Femur (tissue), 1 donor: ENCODE results near the gene GLCE.
"Not testable (repeated sequence)": the region's sequence is repeated elsewhere in the genome, so short reads cannot be mapped to it uniquely, and the experiment has no call there.

Experiments
- DNase-seq: peaks from one replicate; pipeline ENCODE4 v3.0.0-alpha.2; 2017

GLCE gene

DNA sequence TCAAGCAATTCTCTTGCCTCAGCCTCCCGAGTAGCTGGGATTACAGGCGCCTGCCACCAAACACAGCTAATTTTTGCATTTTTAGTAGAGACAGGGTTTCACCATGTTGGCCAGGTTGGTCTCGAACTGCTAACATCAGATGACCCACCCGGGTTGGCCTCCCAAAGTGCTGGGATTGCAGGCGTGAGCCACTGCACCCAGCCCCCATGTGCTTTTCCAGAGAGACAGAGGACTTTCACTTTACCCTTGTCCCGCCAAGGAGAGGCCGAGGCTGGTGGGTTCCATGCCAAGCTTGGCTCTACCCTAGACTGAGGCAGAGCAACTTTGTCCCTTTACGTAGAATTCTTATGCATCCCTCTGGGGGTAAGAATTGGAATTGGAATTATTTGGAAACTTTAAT, 140.7 kb downstream of the GLCE start:
- not testable (repeated sequence) for DNase-seq

DNA sequence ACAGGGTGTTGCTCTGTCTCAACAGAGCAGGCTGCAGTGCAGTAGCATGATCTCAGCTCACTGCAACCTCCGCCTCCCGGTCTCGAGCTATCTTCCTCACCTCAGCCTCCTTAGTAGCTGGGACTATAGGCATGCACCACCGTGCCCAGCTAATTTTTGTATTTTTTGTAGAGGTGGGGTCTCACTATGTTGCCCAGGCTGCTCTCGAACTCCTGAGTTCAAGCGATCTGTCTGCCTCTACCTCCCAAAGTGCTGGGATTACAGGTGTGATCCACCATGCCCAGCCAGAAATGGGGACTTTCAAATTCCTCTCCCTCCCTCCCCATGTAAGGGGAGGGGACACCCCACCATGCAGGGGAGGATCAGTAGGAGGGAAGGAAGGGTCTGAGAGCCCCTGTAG, 141.7 kb downstream of the GLCE start:
- not testable (repeated sequence) for DNase-seq

DNA sequence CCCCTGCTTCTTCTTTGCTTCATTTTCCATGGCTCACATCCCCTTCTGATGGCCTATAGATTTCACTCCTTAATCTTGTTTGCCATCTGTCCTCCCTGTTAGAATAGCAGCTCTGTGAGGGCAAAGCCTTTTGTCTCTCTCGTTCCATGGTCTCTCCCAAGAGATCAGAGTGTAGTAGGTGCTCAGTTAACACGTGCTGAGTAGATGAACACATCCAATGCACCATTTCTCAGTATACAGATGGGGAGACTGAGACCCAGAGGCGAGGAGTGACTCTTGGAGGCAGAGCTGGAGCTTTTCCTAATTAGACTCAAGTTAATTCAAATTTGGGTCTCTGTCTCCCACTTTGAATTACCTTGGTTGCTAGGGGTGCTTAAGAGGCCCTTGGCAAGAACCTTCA, 142.5 kb downstream of the GLCE start:
- no peak for DNase-seq

DNA sequence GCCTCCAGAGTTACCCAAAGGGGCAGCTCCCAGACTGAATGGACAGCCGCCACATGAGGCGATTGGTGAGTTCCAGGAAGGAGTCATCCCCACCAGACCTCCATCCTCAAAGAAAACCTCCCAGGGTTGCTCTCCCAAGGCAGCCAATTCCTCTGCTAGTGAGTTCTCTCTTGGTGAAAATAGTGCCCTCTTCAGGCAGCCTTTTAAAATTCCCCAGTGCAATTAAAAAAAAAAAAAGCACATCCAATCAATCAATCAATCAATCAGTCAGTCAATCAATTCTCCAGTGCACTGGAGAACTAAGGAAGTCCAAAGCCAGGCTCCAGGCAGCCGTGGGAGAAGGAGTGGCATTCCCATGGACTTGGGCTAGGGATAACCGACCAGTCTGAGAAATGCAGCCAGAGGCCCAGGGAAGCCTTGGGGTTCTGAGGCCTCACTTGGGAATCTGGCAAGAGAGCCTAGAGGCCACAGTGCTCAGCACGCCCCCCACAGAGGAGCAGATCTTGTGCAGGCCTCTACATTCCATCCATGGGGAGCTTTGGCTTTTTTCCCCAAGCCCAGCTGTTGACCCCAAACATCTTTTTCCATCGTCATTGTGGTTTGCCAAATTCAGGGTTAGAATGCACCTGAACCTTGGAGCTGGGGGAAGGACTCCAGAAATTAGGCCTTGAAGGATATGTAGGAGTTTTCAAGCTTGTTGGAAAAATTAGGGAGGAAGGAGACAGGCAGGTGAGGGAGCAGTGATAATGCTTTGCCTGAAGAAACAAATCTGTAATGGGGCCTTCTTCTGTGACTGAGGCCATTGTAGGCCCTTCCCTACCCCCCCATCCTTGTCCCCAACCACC, 143.1 kb downstream of the GLCE start:
- no peak for DNase-seq

DNA sequence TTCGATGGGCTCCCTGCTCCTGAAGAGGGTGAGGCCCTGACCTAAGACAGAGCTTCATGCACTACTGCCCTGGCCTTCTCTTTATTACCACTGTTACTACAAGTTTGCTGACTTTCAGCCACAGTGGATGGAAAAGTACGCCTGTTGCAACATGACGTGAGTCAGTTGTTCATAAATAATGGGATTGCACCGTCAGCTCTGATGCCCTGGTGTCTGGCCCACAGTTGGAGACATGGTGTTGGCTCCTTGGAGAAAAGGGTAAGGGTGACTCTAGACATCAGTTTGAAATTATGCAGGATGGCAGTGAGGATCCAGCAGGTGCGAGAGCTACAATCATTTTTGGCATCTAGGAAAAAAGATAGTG, 143.7 kb downstream of the GLCE start:
- no peak for DNase-seq

DNA sequence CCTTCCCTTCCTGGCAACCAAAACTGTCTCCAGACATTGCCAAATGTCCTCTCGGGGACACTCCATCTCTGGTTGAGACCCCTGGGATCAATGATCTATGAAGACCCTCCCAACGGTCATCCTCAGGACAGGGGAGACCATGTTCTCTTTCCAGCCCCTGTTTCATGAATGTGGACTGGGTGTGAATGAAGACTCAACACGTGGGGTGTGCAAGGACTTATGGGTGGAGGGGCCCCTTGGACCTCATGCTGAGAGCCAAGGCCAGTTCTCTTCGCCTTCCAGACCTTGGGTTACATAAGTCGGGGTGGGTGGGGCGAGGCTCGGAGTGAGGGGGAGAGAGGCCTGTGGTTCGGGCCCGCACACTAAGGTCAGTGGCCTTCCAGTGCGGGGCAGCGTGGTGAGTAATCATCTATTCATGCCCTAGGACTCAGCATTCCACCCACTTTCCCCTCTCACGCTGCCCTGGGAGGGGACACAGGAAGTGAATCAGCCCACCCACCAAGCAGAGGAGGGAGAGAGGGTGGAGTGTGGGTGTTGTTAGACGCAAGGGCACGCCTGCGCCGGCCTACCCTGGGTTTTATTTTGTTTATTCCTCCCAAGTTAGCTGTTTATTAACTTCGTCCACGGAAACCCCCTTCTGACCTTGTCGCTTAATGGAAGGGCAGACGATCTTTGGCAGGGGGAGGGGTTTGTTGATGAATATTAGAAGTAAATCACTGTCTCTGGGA, 144.9 kb downstream of the GLCE start:
- no peak for DNase-seq

DNA sequence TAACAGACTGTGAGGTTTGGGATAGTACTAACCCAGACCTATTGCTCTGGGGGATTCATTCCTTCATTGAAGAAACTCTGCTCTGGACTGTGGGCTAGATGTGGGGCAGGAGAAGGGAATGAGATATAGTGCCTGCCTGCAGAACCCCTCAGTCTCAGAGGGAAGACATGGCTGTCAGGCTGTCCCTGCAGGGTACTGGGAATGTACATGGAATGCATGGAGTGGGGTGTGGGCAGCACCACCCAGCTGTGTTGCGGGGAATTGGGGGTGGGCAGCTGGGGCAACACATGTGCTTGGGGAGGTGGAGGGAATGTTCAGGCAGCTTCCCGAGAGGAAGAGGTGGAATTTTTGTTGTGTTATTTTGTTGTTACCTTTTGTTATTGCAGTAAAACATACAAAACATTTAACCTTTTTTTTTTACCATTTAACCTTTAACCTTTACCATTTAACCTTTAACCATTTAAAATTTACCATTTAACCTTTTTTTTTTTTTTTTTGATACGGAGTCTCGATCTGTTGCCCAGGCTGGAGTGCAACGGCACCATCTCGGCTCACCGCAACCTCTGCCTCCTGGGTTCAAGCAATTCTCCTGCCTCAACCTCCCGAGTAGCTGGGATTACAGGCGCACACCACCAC, 145.6 kb downstream of the GLCE start:
- no peak for DNase-seq

DNA sequence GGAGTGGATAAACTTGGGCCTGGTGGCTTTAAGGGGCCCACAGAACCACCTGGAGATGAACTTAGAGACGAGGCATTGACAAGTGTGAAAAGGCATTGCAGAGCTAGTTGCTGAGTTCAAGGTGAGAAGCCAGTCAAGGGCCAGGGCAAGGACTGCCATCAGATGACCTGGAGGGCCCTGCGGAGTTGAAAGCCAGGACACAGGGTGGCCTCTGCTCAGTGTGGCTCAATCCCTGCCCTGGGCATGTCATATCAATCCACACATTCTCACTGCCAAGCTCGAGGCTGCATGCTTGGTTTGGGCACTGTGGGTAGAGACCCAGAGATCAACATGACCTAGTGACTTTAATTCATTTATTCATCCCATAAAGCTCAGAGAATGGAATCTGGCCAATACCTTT, 147.5 kb downstream of the GLCE start:
- no peak for DNase-seq

DNA sequence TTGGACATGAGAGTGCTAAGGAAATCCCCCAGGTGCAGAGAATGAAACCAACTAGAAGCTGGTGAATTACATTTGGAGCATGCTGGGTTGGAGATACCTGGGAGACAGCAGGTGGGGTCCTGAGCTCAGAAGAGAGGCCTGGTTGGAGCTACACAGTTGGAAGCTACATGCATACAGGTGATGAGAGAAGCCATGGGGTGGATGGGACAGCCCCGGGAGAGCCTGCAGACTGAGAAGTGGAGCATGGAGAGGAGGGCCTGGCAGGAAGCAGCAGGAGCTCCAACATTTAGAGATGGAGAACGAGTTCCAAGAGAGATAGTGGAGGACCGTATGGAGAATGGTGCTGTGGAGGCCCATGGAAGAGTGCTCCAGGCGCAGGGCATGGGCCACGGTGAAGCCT, 148.5 kb downstream of the GLCE start:
- DNase-seq: no peak

DNA sequence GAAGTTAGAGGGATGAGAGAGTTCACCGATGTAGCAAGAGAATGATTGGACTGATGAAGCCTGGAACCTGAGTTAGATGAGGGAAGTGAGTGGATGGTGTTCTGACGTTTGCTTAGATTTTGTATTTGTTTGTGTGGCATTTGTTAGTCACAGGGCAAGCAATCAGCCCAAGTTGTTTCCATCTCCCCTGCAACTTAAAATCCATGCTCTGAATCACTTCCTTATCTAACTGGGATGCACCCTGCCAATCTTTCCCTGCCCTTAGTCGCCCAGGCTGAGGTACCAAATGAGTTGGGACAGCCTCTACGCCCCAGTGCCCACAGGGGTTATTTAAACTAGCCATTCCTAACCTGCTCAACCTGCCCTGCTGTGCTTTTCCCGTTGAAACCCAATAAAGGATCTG, 150.9 kb downstream of the GLCE start:
- DNase-seq: no peak

DNA sequence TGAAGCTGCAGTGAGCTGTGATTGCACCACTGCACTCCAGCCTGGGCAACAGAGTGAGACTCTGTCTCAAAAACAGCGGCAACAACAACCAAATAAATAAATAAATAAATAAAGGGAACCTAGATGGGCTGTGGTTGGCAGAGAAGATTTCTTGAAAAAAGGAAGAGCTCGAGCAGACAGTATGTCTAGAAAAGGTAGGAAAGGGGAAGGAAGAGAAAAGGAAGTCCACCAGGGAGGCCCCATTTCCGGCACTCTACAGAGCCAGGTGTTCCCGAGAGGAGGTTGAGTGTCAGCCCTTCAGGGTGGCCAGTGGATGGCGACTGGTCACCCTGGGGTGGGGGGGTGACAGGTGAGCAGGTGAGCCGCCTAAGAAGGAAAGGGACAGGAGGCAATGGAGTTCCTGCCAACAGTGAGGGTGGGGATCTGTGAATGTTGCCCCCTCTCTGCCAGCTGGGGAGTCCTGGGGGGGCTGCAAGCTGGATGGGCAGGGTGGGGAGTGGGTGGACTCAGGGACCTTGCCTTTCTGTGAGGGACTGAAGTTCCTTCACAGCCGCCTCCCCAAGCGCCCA, 153.1 kb downstream of the GLCE start:
- no peak for DNase-seq

DNA sequence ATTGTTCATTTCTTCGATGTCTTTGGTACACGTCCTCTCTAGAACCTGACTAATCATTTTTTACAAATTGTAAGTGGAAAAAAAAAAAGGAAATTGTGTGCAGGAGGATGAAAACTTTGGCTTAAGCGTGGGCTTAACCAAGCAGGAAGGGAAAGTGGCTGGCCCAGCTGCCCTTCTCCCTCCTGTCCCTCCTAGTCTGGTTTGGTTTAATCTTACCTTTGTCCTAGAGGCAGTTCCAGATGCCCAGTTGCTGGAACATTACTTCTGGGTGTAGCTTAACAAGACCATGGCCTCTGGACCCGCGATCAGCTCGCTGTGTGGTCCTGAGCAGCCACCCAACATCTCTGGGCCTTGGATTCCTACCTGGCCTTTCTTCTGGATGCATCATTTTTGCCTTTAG, 153.7 kb downstream of the GLCE start:
- DNase-seq: no peak

DNA sequence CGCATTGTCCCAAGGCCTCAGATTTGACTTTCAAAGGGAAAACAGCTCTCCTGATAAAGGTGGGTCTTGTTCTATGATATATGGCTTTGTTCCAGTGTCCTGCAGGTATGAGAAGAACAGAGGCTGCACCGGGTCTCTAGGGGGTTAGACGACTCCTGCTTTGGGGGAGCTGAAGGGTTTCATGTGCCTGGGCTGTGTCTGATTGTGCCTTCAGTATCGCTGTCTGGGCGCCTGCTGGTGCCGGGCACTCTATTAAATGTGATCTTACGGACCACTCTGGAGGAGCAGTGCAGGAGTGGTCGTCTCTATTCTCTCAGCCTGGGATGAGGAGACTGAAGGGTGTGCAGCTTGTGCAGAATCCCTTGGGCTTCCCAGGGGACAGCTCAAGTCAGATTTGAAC, 154.3 kb downstream of the GLCE start:
- no peak for DNase-seq

DNA sequence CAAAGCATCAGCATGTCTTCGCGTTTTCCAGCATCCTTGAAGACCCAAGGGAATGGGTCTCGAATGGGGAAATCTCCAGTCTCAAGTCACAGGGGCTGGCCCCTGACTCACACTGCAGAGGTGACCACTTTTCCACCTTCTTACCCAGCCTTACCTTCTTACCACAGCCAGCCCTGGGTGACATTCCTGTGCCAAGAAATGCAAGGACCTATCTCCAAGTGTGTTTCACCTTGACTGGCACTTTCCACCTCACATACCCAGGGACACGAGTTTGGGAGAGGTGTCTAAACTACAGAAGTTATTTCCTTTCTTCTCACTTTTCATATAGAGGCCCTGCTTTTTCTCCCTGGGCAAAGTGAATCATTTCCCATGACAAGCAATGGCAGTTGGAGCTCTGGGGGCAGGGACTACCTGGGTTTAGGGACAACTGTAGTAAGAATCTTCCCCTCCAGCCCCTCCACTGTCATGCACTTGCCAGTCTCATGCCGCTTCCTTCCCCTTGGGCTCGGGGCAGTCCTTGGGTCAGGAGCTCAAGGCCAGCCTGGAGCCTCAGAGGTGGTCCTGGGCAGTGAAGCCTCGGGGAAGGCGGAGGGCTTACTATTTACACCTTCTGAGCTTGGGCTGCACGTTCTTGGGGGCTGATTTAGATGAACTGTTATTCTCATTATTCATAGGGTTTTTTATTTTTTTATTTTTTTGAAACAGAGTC, 155.1 kb downstream of the GLCE start:
- DNase-seq: no peak

DNA sequence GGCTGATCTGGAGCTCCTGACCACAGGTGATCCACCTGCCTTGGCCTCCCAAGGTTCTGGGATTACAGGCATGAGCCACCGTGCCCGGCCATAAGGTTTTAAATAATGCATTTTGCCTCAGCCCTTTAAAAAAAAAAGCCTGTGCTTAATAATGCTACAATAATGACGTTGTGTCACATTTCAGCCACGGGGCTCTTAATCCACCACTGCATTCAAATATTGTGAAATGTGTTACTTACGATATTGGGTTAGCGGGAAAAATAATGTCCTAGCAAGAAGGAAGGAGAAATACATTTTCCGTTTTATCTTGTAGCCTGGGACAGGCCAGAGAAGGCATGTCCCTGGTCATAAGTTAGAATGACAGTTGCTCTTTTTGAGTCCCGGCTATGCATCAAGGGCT, 155.9 kb downstream of the GLCE start:
- DNase-seq: no peak

DNA sequence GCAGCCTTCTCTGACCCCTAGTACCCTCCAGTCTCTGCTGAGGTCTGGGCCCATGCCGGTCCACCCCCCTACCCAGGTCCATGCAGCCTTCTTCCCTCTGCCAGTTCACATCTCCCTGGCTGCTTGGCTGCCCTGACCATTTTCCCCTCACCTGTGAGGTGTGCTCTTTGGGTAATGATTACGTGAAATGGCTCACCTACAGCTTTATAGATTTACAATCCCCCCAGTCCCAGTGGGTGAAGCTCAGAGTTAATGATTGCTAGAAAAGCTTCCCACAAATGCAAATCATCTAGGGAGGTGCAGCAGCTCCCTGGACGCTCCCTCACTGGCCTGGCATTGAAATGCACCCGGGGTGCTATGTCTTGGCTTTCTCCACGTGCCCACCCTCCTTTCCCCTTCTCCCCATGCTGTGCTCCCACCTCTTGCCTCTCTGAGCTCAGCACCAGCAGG, 157.0 kb downstream of the GLCE start:
- DNase-seq: no peak

DNA sequence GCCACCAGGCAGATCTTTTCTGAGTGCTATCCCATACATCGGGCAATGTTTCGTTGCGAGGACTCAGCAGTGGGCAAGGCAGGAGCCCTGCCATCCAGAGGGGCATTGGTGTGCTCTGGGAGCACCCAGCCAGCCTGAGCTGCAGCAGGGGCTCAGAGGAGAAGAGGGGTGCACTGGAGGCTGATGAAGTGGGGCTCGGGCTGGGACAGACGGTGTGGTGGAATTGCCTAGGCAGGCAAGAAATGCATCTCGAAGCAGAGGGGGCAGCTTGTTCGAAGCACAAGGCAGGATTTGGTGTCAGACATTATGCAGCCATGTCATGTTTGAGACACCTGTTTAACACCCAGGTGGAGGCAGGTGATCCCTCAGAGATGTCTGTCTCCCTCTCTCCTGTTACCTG, 157.6 kb downstream of the GLCE start:
- DNase-seq: no peak

DNA sequence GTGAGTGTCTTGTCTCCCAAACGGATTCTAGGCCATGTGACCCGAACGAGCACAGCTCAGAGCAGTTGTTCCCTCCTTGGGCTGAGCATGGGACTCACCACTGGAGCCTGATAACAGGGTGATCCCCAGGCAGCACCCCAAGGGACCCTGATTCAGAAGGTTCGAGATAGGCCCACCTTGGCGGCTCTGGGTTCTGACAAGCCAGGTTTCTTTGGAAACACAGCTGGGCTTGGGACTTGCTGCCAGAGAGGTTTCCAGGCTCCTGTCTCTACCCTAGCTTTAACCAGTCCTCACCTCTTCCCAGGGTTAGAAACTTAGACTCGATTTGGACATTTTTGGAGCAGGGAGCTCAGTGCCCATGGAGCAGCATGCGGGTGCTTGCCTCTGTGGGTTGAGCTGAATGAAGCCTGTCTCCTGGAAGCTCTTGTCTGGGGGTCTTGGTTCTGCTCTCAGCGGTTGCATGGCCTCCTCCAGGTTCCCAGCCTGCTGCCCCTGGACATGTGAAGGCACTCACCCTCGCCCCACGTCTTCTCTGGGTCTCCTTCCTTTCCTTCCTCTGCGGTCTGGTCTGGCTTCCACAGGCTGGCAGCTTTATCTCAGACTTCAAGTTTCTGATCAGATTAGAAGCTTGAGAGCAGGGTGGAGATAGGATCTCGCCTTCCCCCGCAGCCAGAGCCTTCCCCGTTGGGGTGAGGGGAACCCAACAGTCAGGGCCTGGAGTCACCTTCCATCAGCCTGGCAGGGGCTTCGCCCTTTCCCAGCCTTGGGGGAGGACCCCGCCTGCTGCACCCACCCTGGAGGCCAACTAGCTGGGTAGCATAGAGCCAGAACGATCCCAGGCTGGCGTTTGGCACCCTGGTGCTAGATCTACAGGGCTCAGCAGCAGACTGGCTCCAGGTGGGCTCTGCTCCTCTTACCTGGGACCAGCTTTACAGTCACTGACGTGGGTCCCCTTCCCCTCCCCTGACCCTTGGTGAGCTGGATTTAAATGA, 159.2 kb downstream of the GLCE start:
- no peak for DNase-seq

DNA sequence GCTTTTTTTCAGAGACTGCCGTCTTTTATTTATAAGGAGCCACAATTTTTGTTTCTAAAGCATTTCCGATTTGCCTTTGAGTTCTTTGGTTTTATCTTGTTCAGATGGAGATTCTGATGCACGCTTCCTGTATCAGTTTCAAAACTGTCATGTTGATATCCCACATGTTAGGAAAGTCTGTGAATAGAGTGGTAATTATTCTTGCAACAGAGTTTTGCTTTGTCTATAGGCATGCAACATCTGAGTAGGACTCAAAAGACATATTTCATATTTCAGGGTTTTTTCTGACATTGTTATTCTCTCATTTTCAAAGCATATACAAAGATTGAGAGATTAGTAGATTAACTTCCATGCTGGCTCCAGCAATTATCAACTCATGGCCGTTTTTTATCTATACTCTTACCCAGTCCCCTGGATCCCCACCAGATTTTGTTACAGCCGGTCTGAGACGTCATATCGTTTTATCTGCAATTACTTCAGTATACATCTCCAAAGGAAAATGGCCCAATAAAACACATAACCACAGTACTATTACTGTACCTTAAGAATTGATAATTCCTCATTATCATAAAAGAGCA, 160.6 kb downstream of the GLCE start:
- no peak for DNase-seq
